ENCODE data around the gene RFTN1. TPM values are rescaled to one million over a fixed set of nuclear protein-coding genes. Genes with fewer than 3 reads are reported as not detected.

RFTN1 gene
- total and polyA plus RNA-seq, 10 of the 15 experiments (the other 5 are each of a cell fraction or from before 2014, with no cell fraction given), result 20.6 to 213 (median 147) TPM

DNA sequence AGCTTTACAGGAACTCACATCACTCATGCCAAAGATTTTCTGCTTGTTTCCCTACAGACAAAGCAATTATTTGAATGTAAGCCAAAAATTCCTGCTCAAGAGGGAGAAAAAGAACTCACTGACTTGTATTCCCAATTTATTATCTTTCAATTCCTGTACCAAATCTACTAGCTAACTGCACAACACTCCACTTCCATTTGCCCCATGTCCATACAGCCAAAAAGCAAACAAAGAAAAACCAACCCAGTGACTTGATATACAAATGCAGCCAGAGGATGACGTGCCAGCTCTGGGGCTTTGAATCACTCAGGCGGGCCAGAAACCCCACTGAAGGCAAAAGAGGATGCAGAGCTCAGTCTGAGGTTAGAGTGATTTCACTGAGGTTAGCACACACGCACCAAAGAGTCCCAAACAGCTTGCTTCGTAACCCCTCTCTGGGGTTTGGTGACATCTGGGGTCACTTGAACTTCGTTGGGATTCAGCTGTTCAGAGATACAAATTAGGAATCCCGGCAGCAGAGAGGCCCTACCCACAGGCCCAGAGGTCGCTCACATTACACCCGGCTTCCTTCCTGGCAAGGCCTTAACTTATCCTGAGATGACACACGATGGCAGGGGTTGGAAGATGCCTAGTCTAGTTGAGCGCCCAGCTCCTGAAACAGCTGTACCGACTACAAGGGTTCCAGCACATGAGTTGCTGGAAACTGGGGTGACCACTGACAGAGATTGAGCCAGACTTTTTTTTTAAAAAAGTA, 1.6 kb downstream of the RFTN1 start (continued):
- TF ChIP-seq EGR1 (IDR thresholded peaks at IDR 0.05; ENCODE audit: borderline replicate concordance in 1 of 2, low read depth in 2 of 2, low read length in 2 of 2) (no peak), DPF2 (IDR thresholded peaks at IDR 0.05) (peak; percentile 82; the same call in 1 of the 2 replicates), RAD51 (IDR thresholded peaks at IDR 0.05) (no peak), RCOR1 (conservative IDR thresholded peaks at IDR 0.05; ENCODE audit: low read depth, low read length) (no peak; the same call in 1 of the 2 replicates), NFIC (IDR thresholded peaks at IDR 0.05; ENCODE audit: low read depth, low read length) (no peak), KDM1A (IDR thresholded peaks at IDR 0.05; ENCODE audit: borderline replicate concordance) (no peak), MTA2 (IDR thresholded peaks at IDR 0.05; ENCODE audit: low read depth) (peak; percentile 97), MTA3 (IDR thresholded peaks at IDR 0.05; ENCODE audit: borderline replicate concordance, low read length) (no peak), NR2C1 (IDR thresholded peaks at IDR 0.05) (peak; percentile 65), TAF1 (IDR thresholded peaks at IDR 0.05; ENCODE audit: borderline replicate concordance, low read depth, low read length) (peak; percentile 80; the same call in 1 of the 2 replicates), ATF7 (IDR thresholded peaks at IDR 0.05; ENCODE audit: low read depth) (peak; percentile 95), RAD21 (IDR thresholded peaks at IDR 0.05; ENCODE audit: insufficient read depth, low read depth, low read length) (peak; percentile 8; the same call in 1 of the 2 replicates), RELA (IDR thresholded peaks at IDR 0.05; ENCODE audit: borderline replicate concordance, partially characterized antibody) (peak; percentile 89)
- TF ChIP-seq, protein P1, sequence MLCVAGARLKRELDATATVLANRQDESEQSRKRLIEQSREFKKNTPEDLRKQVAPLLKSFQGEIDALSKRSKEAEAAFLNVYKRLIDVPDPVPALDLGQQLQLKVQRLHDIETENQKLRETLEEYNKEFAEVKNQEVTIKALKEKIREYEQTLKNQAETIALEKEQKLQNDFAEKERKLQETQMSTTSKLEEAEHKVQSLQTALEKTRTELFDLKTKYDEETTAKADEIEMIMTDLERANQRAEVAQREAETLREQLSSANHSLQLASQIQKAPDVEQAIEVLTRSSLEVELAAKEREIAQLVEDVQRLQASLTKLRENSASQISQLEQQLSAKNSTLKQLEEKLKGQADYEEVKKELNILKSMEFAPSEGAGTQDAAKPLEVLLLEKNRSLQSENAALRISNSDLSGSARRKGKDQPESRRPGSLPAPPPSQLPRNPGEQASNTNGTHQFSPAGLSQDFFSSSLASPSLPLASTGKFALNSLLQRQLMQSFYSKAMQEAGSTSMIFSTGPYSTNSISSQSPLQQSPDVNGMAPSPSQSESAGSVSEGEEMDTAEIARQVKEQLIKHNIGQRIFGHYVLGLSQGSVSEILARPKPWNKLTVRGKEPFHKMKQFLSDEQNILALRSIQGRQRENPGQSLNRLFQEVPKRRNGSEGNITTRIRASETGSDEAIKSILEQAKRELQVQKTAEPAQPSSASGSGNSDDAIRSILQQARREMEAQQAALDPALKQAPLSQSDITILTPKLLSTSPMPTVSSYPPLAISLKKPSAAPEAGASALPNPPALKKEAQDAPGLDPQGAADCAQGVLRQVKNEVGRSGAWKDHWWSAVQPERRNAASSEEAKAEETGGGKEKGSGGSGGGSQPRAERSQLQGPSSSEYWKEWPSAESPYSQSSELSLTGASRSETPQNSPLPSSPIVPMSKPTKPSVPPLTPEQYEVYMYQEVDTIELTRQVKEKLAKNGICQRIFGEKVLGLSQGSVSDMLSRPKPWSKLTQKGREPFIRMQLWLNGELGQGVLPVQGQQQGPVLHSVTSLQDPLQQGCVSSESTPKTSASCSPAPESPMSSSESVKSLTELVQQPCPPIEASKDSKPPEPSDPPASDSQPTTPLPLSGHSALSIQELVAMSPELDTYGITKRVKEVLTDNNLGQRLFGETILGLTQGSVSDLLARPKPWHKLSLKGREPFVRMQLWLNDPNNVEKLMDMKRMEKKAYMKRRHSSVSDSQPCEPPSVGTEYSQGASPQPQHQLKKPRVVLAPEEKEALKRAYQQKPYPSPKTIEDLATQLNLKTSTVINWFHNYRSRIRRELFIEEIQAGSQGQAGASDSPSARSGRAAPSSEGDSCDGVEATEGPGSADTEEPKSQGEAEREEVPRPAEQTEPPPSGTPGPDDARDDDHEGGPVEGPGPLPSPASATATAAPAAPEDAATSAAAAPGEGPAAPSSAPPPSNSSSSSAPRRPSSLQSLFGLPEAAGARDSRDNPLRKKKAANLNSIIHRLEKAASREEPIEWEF (IDR thresholded peaks at IDR 0.05; ENCODE audit: insufficient replicate concordance, low read depth, low read length), result peak; percentile 55
- TF ChIP-seq, protein P2, sequence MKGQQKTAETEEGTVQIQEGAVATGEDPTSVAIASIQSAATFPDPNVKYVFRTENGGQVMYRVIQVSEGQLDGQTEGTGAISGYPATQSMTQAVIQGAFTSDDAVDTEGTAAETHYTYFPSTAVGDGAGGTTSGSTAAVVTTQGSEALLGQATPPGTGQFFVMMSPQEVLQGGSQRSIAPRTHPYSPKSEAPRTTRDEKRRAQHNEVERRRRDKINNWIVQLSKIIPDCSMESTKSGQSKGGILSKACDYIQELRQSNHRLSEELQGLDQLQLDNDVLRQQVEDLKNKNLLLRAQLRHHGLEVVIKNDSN (IDR thresholded peaks at IDR 0.05; ENCODE audit: borderline replicate concordance, extremely low read length, insufficient read depth, low read depth, low read length), result no peak
- TF ChIP-seq, protein P3, sequence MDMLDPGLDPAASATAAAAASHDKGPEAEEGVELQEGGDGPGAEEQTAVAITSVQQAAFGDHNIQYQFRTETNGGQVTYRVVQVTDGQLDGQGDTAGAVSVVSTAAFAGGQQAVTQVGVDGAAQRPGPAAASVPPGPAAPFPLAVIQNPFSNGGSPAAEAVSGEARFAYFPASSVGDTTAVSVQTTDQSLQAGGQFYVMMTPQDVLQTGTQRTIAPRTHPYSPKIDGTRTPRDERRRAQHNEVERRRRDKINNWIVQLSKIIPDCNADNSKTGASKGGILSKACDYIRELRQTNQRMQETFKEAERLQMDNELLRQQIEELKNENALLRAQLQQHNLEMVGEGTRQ (IDR thresholded peaks at IDR 0.05; ENCODE audit: borderline replicate concordance, low read depth, low read length), result no peak
- TF ChIP-seq, protein P4, sequence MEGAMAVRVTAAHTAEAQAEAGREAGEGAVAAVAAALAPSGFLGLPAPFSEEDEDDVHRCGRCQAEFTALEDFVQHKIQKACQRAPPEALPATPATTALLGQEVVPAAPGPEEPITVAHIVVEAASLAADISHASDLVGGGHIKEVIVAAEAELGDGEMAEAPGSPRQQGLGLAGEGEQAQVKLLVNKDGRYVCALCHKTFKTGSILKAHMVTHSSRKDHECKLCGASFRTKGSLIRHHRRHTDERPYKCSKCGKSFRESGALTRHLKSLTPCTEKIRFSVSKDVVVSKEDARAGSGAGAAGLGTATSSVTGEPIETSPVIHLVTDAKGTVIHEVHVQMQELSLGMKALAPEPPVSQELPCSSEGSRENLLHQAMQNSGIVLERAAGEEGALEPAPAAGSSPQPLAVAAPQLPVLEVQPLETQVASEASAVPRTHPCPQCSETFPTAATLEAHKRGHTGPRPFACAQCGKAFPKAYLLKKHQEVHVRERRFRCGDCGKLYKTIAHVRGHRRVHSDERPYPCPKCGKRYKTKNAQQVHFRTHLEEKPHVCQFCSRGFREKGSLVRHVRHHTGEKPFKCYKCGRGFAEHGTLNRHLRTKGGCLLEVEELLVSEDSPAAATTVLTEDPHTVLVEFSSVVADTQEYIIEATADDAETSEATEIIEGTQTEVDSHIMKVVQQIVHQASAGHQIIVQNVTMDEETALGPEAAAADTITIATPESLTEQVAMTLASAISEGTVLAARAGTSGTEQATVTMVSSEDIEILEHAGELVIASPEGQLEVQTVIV (IDR thresholded peaks at IDR 0.05; ENCODE audit: borderline replicate concordance, partially characterized antibody), result no peak
- TF ChIP-seq, protein P5, sequence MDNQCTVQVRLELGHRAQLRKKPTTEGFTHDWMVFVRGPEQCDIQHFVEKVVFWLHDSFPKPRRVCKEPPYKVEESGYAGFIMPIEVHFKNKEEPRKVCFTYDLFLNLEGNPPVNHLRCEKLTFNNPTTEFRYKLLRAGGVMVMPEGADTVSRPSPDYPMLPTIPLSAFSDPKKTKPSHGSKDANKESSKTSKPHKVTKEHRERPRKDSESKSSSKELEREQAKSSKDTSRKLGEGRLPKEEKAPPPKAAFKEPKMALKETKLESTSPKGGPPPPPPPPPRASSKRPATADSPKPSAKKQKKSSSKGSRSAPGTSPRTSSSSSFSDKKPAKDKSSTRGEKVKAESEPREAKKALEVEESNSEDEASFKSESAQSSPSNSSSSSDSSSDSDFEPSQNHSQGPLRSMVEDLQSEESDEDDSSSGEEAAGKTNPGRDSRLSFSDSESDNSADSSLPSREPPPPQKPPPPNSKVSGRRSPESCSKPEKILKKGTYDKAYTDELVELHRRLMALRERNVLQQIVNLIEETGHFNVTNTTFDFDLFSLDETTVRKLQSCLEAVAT (IDR thresholded peaks at IDR 0.05), result peak; percentile 50
